Adrenal gland (tissue), 12 donors: ENCODE results near the gene G2E3. TPM values are rescaled to one million over a fixed set of nuclear protein-coding genes. Genes with fewer than 3 reads are reported as not detected.

ENCODE experiments used
- DNase-seq, 7 donors: peaks; one replicate each; pipeline ENCODE4 v3.0.0-alpha.2; 2019 to 2020
- H3K27ac ChIP-seq, 5 donors: fragments of 200-600 bp; sonication (generic) in 4 of 5; 1 replicate in 3 of 5; 2 replicates in 2 of 5; pipeline versions ENCODE4 v1.5.1 to v1.8.0; 2016 to 2020; ENCODE audit warnings: mild to moderate bottlenecking in 1 of 5
- H3K27me3 ChIP-seq: fragments of 200-600 bp; 2 replicates; pipeline ENCODE4 v1.8.0; 2021
- H3K36me3 ChIP-seq, 2 donors: fragments of 200-600 bp; replicated peaks in 1 of 2; 1 replicate in 1 of 2; 2 replicates in 1 of 2; pipeline versions ENCODE4 v1.5.1 to v1.8.0; 2018 to 2022
- H3K4me1 ChIP-seq, 2 donors: fragments of 200-600 bp; replicated peaks in 1 of 2; 1 replicate in 1 of 2; 2 replicates in 1 of 2; pipeline versions ENCODE4 v1.5.1 to v1.8.0; 2018 to 2021
- H3K4me3 ChIP-seq, 4 donors: fragments of 200-600 bp; sonication (generic) in 3 of 4; one replicate each; pipeline ENCODE4 v1.5.1; 2016 to 2018
- H3K9me3 ChIP-seq, 3 donors: fragments of 200-600 bp; sonication (generic) in 1 of 3; replicated peaks in 1 of 3; 1 replicate in 2 of 3; 2 replicates in 1 of 3; pipeline versions ENCODE4 v1.5.1 to v1.8.0; 2016 to 2021
- CTCF ChIP-seq, 6 experiments: fragments of 450-650 bp in 4 of 6; fragments of 200-600 bp in 2 of 6; sonication (generic) in 1 of 6; IDR thresholded peaks; 1 replicate in 5 of 6; 2 replicates in 1 of 6; pipeline versions ENCODE4 v1.5.1 to v1.8.0; 2016 to 2021; ENCODE audit warnings: antibody characterized with exemption in 6 of 6, mild to moderate bottlenecking in 2 of 6, moderate library complexity in 1 of 6
- POLR2A ChIP-seq, 2 donors: fragments of 450-650 bp; IDR thresholded peaks; one replicate each; pipeline ENCODE4 v1.6.1; 2017; ENCODE audit warnings: antibody characterized with exemption in 2 of 2, mild to moderate bottlenecking in 2 of 2, moderate library complexity in 1 of 2
- WGBS, 4 donors: extraction: QIAGEN DNeasy Blood & Tissue Kit in 2 of 4; methylation state at CpG; one replicate each; pipeline versions ENCODE4 v1.1.5 to v1.1.7; 2013 to 2017; 5-methylcytosine and 5-hydroxymethylcytosine counted together
- intact Hi-C, 2 donors: fragments of 100-400 bp; cut with DNase I; formaldehyde crosslinking; loops; one replicate each; pipeline versions ENCODE4 v1.14.1 to v1.15.0; 2022 to 2023
- polyA plus RNA-seq, 3 donors: library from polyadenylated mRNA; stranded (reverse); fragments of 200-250 nt in 2 of 3; fragments of 350-450 nt in 1 of 3; fragmentation: Illumina TruSeq in 1 of 3; extraction: RNeasy Lipid Tissue Mini Kit (QIAGEN cat#74804) in 1 of 3; gene quantifications; one replicate each; pipeline ENCODE4 v1.2.3, GENCODE V29; 2013 to 2014
- total RNA-seq, 9 donors: library from RNA; depleted of rRNA in 4 of 9; stranded (reverse); fragments of >200 nt in 4 of 9; fragments of 120-200 nt in 1 of 9; fragmentation: NEBNext Ultra II Directional in 1 of 9; extraction: Animal tissue kit (Norgen Biotek cat#: 25700) in 1 of 9; gene quantifications; one replicate each; pipeline versions ENCODE4 v1.1.0 to v1.2.4, GENCODE V29; 2013 to 2023
- donor health status: healthy with polysubstance abuse.
- donor health status: Bipolar disorder and iron deficiency.
- donor health status: DM: yes; HTN: yes; CAD: no.
- donor health status: DM: no; HTN: no; CAD: no.
- donor health status: DM: no; HTN: no; CAD: no.
- donor health status: DM: yes; HTN: yes; CAD: no.

G2E3 gene
- total and polyA plus RNA-seq, 12 donors = 2.4 to 18.4 (median 9.7) TPM

- peaks cover 0 to 47% of the 10 kb centered on the region in 2 donors for H3K36me3 ChIP-seq
- WGBS, 4 donors = 44 to 52% (median 46%) methylated on average over 8 of the region's 8 CpGs
- peak; percentile 20 to 64 (median 26) for DNase-seq
- no peaks in the 10 kb centered on the region for H3K27me3 ChIP-seq
- TF ChIP-seq POLR2A (IDR thresholded peaks at IDR 0.05) (no peak), CTCF (IDR thresholded peaks at IDR 0.05) (peak; percentile 55 to 68 (median 64))
- H3K9me3 ChIP-seq = no peaks in the 10 kb centered on the region
- no peak overlapping the region for H3K27ac ChIP-seq
- intact Hi-C loops = loop anchor here in 1 of 2 donors (10.0 kb wide), 1 partner anchor 239 kb away; no protein-coding TSS in a partner anchor
- no peaks in the 10 kb centered on the region for H3K4me1 ChIP-seq
- no peak overlapping the region for H3K4me3 ChIP-seq
Measured at GRCh38 chr14:30656190-30656632, 97.3 kb downstream of the G2E3 start.

GRCh38 chr14:30657050-30657449 lies 98.1 kb downstream of the G2E3 start:
- no peak for DNase-seq
- WGBS, 4 donors = 75 to 87% (median 85%) methylated on average over 2 of the region's 2 CpGs
- Histone ChIP-seq H3K9me3 (no peaks in the 10 kb centered on the region), H3K4me3 (no peak overlapping the region), H3K27ac (peak overlapping the region in 1 of 5 donors; percentile 12), H3K27me3 (no peaks in the 10 kb centered on the region), H3K36me3 (peaks cover 0 to 39% of the 10 kb centered on the region in 2 donors), H3K4me1 (no peaks in the 10 kb centered on the region)
- intact Hi-C loops = loop anchor here in 1 of 2 donors (10.0 kb wide), 1 partner anchor 238 kb away; no protein-coding TSS in a partner anchor
- no peak for TF ChIP-seq CTCF (IDR thresholded peaks at IDR 0.05)
- no peak for TF ChIP-seq POLR2A (IDR thresholded peaks at IDR 0.05)

DNA sequence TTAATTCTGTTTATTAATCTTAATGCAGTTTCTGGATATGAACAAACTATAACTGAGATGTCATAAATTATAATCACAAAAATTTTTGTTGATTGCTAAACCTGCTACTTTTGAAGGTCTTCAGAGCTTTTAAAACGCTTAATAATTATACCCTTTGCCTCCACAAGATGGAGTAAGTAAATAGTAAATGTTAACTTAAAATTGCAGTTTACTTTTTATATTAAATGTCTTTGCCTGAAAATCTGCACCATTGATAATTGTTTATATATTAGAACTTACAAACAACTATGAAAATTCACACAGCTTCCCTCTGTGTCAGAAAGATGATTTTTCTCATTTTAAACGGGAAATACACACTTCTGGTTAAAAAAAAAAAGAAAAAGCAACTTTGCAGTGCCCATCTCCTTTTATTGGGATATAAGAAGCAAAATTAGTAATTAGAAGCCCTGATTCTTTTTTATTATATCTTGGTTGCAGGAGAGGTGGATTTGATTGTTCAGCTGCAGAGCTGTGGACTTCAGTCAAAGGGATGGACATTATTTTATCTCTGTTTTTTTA lies 98.7 kb downstream of the G2E3 start:
- intact Hi-C loops = loop anchor here in 1 of 2 donors (10.0 kb wide), 1 partner anchor 237 kb away; no protein-coding TSS in a partner anchor
- Histone ChIP-seq H3K9me3 (no peaks in the 10 kb centered on the region), H3K27me3 (no peaks in the 10 kb centered on the region), H3K36me3 (peaks cover 0 to 36% of the 10 kb centered on the region in 2 donors), H3K27ac (no peak overlapping the region), H3K4me1 (no peaks in the 10 kb centered on the region), H3K4me3 (no peak overlapping the region)
- TF ChIP-seq CTCF (IDR thresholded peaks at IDR 0.05) = peak in 5 of 6 experiments; percentile 22 to 49 (median 43)
- no peak for TF ChIP-seq POLR2A (IDR thresholded peaks at IDR 0.05)
- 39 to 41% (median 41%) methylated on average over 2 of the region's 2 CpGs for WGBS, 4 donors
- DNase-seq = no peak

DNA sequence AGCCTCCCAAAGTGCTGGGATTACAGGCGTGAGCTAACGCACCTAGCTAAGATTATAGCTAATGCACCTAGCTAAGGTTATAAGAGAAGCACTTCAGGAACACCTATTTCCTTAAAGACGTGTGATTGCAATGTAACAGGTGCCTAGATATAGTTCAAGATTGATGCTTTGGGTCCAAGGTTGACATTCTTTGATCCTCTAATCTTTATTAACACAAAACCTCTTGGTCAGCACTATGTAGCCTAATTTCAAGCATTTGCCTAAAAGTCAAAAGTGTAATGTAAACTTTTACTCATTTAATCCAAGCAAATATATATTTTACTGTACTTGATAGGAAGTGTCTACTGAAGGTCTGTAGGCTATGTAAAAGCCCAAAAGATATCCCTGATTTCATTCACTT lies 99.7 kb downstream of the G2E3 start:
- Histone ChIP-seq H3K36me3 (peaks cover 0 to 28% of the 10 kb centered on the region in 2 donors), H3K9me3 (peaks cover 0 to 4% (median 0%) of the 10 kb centered on the region in 3 donors), H3K27ac (no peak overlapping the region), H3K27me3 (no peaks in the 10 kb centered on the region), H3K4me3 (no peak overlapping the region), H3K4me1 (no peaks in the 10 kb centered on the region)
- 70 to 89% (median 83%) methylated on average over 3 of the region's 3 CpGs for WGBS, 4 donors
- no peak for DNase-seq
- TF ChIP-seq POLR2A (IDR thresholded peaks at IDR 0.05) = no peak
- TF ChIP-seq CTCF (IDR thresholded peaks at IDR 0.05) = no peak
- intact Hi-C loops = loop anchor here in 1 of 2 donors (10.0 kb wide), 1 partner anchor 236 kb away; no protein-coding TSS in a partner anchor
